HL-60 (cell line): ENCODE data around the gene SDK1.

ENCODE experiments used
- CTCF ChIP-seq: IDR thresholded peaks from one replicate; pipeline ENCODE4 v1.5.1; 2011; ENCODE audit warnings: low read length, control low read depth, inconsistent platforms; ENCODE audit not compliant: insufficient read depth
- REST ChIP-seq: IDR thresholded peaks from 2 replicates; pipeline ENCODE4 v1.6.1; 2012; ENCODE audit warnings: low read depth; ENCODE audit not compliant: insufficient replicate concordance

- TF ChIP-seq CTCF (no peak), REST (no peak)
These were observed 722.5 kb downstream of the SDK1 start for GRCh38 chr7:4023502-4023901.
